OCI-LY1 (cell line): ENCODE data around the gene PRSS57.

ENCODE experiments used
- EZH2 ChIP-seq: fragments of 200-600 bp; sonication (generic), shearing (Covaris generic); IDR thresholded peaks from 2 replicates; pipeline ENCODE4 v1.8.0; 2017; ENCODE audit warnings: borderline replicate concordance, mixed run types, mild to moderate bottlenecking, antibody characterized with exemption, low read length, moderate library complexity, mixed read lengths
- TF ChIP-seq, protein P1 (sequence below): fragments of 200-600 bp; sonication (generic), shearing (Covaris generic); IDR thresholded peaks from 2 replicates; pipeline ENCODE4 v1.5.1; 2017; ENCODE audit warnings: mild to moderate bottlenecking, antibody characterized with exemption, low read length, moderate library complexity, mixed read lengths

DNA sequence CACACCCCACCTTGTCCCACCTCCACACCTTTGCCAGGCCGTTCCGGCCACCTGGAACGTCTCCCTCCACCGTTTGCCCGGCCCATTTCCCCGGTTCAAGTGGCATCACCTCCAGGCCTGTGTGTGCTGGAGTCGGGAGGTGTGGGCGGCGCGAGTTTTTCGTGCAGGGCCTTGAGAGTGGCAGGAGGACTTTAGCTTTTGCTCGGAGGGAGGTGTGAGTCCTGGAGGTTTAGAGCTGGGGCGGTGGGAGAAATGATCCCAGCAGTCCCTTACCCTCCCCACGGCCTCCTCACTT is 9.1 kb upstream of the PRSS57 start:
- TF ChIP-seq, protein P1, sequence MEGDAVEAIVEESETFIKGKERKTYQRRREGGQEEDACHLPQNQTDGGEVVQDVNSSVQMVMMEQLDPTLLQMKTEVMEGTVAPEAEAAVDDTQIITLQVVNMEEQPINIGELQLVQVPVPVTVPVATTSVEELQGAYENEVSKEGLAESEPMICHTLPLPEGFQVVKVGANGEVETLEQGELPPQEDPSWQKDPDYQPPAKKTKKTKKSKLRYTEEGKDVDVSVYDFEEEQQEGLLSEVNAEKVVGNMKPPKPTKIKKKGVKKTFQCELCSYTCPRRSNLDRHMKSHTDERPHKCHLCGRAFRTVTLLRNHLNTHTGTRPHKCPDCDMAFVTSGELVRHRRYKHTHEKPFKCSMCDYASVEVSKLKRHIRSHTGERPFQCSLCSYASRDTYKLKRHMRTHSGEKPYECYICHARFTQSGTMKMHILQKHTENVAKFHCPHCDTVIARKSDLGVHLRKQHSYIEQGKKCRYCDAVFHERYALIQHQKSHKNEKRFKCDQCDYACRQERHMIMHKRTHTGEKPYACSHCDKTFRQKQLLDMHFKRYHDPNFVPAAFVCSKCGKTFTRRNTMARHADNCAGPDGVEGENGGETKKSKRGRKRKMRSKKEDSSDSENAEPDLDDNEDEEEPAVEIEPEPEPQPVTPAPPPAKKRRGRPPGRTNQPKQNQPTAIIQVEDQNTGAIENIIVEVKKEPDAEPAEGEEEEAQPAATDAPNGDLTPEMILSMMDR, result no peak
- TF ChIP-seq EZH2, result no peak
